ENCODE results near the gene PTGFRN. TPM values are rescaled to one million over a fixed set of nuclear protein-coding genes. Genes with fewer than 3 reads are reported as not detected.

The PTGFRN gene
- total RNA-seq, 1 experiment from 2014 or later: 35.9 TPM

DNA sequence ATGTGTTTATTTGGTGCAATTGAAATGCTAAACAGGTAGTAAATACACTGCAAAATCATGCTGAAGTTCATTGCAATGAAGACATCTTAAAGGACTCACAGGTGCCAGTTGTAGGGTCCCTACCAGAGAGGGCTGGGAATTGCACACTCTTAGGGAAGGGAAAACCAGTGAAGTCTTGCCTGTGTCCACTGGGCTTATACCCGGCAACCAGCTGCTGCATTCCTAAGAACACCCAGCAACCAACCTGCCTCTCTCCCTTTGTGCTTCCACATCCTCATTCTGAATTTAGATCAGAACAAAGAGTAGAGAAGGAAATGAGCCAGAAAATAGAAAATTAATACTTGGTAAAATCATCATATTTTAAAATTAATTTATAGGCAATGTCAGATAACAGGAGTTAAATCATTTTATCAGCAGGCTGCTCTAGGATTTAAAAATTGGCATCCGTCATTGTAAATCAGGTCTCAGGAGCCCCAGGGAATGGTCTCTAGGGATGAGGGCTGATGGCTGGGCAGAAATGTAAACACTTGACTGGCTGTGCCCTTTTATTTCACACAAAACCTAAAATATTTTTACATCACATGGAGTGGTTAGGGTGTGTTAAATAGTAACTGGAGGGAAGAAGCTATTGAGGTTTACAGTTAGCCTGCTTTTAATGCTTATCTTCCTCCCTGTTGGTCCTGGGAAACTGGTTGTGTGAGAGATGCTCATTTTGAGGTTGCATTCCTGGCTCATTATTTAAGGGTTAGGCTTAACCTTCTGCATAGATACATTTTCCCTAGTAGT, 31.3 kb downstream of the PTGFRN start:
- DNase-seq (ENCODE audit: extremely low read depth, low read depth): no peak

DNA sequence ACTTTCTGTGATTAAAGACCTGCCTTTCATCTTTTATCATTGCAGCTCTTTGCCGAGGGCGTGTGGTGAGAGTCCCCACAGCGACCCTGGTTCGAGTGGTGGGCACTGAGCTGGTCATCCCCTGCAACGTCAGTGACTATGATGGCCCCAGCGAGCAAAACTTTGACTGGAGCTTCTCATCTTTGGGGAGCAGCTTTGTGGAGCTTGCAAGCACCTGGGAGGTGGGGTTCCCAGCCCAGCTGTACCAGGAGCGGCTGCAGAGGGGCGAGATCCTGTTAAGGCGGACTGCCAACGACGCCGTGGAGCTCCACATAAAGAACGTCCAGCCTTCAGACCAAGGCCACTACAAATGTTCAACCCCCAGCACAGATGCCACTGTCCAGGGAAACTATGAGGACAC, 32.0 kb downstream of the PTGFRN start:
- DNase-seq (ENCODE audit: extremely low read depth, low read depth): no peak

DNA sequence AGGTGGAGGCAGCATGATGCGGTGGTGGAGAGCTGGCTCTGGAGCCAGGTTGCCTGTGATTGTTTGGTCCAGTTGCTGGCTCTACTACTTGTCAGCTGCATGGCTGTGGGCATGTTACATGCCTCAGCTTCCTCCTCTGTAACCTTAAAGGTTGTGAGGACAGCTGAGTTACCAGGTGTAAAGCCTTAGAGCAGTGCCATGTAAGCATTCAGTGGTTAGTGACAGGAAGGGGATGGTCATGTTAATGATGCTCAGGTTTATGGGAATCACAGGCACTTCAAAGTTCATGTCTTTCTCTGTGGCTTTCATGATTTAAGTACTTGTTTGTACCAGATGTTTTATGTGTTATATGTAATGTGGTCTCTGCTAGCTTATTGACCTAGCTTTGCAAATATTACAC, 32.6 kb downstream of the PTGFRN start:
- DNase-seq (ENCODE audit: extremely low read depth, low read depth): no peak

DNA sequence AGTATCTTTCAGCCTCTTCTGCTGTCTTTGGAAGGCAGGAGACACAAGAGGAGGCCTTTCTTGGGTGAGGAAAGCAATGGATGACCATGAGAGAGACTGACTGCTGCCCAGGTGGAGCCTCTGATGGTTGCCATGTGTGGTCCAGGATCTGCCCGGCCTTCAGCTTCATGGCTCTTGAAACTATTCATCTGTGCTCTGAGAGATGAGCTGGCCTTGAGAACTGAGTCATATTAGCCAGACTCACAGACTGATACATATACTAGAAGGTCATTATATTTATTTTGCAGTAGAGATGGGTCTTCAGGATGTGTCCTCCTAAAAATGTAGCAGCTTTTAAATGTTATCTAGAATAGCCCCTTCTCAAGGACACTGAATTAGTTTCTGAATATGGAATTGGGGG, 33.7 kb downstream of the PTGFRN start:
- no peak for DNase-seq (ENCODE audit: extremely low read depth, low read depth)

DNA sequence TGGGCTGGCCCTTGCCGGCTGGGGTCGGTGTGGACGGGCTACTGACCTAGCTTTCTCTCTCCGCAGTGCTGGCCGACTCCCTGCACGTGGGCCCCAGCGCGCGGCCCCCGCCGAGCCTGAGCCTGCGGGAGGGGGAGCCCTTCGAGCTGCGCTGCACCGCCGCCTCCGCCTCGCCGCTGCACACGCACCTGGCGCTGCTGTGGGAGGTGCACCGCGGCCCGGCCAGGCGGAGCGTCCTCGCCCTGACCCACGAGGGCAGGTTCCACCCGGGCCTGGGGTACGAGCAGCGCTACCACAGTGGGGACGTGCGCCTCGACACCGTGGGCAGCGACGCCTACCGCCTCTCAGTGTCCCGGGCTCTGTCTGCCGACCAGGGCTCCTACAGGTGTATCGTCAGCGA, 34.9 kb downstream of the PTGFRN start:
- no peak for DNase-seq (ENCODE audit: extremely low read depth, low read depth)

DNA sequence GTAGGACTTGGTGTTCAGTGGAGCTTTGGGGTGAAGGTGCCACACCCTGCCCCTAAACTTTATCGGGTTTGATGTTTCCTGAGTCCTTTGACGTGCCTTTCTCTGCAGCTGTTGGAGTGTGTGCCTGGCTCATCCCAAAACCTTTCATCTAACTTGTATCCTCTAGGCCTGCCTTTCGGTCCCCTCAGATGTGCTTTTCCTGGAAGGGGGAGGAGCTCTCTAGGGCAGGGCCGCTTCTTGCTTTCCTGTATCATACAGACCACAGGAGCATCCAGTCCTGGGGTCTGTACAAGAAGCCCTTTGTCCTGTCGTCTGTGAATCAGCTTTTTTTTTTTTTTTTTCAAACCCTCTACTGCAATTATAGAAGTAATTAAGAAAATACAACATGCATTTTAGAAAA, 35.7 kb downstream of the PTGFRN start:
- no peak for DNase-seq (ENCODE audit: extremely low read depth, low read depth)

DNA sequence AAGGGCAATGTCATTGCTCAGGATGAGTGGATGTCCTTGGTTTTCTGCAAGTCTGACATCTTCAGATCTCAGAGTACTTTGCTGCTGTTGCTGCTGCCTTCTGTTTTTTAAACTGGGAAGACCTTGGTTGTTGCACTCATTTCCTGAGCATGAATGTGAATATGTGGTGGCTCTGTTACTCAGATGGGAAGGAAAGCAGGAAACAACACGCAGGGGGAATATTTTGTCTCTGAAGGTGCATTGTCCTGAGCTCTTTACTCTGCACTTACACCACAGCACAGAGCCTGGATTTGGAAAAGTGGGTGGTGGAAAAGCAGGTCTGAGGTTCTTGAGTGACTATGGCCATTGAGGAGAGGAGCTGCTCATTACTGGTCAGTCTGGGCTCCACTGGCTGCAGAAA, 36.3 kb downstream of the PTGFRN start:
- DNase-seq (ENCODE audit: extremely low read depth, low read depth): no peak

DNA sequence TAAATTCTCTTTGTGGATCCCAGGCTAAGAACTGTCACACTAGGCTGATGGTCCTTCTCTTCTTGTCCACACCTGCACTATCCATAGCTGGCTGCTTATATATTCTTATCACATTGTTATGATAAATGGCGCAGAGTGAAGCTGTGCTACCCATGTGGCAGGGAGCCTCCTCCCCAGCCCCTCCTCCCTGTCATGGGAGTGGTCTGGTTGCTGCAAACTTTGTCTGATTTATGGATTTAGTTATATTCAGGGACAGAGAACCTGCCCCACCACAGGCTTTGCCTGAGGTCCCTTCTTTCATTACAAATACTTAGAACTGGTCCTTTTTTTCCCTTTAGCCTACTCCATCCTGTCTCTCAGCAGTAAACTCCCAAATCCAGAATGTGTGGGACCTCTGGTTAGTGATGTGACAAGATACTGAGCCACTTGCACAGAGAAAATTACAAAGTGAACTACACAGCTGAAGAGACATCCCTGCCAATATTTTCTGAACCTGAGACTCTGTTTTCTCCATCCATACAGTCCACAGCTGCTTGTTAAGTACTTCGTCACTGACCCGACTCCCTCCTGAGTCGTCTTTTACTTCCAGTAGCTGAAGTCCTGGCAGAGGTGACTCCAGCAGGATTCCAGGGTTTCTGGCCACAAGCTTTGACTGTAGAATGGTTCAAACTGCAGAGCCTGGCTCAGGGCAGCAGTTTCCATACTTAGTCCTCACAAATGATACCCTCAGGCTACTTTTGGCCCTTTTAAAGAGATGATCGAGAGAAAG, 37.6 kb downstream of the PTGFRN start:
- no peak for DNase-seq (ENCODE audit: extremely low read depth, low read depth)

DNA sequence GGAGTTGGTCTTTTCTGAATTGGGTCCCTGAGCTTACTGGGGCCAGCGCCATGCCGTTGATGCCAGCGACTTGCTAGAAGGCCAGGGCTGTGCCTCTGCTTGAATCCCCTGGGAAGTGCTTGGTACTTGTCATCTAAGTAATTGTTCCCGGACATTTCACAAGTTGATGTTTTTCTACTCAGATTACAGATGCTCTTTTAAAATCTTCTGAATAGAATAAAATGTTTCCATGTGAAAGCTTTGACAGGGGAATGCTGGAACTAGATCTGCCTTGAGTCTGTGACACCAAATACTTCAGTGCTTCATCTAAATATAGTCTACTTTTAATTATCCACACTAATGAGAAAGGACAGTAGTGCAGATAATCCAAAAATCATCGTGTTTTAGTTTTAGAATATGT, 38.3 kb downstream of the PTGFRN start:
- DNase-seq (ENCODE audit: extremely low read depth, low read depth): no peak

DNA sequence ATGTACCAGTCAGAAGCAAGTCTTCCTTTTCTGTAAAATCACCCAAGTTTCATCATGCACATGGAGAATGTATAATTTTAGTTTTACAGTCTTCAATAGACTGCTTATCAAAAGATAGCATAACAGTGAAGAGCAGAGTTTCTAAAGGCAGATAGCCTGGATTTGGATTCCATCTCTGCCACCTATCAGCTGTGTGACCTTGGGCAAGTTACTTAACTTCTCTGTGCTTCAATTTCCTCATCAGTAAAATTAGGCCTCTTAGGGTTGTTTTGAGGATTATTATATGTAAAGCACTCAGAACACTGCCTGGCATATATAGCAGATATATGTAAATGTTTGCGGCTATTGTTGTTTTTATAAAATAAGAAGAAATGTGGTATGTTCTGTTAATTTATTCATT, 38.9 kb downstream of the PTGFRN start:
- no peak for DNase-seq (ENCODE audit: extremely low read depth, low read depth)

DNA sequence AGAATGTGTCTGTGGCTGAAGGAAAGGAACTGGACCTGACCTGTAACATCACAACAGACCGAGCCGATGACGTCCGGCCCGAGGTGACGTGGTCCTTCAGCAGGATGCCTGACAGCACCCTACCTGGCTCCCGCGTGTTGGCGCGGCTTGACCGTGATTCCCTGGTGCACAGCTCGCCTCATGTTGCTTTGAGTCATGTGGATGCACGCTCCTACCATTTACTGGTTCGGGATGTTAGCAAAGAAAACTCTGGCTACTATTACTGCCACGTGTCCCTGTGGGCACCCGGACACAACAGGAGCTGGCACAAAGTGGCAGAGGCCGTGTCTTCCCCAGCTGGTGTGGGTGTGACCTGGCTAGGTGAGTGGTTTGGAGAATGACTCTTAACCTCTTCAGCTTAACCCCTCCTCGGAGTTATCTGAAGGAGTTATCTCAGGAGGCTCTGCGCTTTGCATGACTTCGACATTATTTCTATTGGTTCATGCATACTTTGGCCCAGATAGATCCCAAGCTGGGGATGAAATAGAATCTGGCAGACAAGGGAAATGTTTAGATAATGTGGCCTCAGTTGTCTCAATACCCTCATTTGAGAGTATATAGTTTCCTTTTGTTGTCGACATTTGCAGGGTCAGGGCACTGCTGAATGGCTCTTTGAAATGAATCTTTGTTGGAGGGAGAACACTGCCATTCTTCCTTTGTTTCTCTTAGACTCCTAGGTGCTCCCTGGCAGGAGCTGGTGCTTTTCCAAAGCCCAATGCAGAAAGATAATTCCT, 39.7 kb downstream of the PTGFRN start:
- DNase-seq (ENCODE audit: extremely low read depth, low read depth): no peak

DNA sequence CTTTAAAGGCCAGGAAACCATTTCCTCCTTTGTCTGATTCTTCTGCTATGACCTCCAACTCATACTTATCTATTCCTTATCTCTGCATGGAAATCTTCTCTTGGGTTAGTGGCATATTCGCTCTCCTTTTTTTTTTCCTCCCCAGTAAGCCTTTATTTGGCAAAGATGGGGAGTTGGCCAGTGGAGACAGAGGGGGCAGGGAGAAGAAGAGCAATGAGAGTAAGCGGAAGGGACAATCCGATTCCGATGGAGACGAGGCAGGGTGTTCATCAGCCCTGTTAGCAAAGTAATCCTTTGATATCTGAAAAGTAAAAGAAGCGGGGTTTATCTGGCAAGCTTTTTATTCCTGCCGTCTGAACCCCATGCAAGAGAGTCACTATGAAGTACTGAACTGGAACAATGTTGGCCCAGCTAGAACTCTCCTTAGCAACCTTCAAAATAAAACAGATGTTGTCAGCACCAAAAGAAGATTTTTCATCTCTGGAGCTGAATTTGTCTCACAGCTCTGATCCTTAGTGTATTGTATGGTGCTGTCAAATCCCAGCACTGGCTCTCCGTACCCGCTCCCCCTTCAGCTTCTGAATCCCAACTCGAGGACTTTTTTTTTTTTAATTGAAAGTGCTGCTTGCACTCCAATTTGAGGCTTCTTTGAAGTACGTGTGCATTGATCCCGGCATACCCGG, 40.9 kb downstream of the PTGFRN start:
- no peak for DNase-seq (ENCODE audit: extremely low read depth, low read depth)

DNA sequence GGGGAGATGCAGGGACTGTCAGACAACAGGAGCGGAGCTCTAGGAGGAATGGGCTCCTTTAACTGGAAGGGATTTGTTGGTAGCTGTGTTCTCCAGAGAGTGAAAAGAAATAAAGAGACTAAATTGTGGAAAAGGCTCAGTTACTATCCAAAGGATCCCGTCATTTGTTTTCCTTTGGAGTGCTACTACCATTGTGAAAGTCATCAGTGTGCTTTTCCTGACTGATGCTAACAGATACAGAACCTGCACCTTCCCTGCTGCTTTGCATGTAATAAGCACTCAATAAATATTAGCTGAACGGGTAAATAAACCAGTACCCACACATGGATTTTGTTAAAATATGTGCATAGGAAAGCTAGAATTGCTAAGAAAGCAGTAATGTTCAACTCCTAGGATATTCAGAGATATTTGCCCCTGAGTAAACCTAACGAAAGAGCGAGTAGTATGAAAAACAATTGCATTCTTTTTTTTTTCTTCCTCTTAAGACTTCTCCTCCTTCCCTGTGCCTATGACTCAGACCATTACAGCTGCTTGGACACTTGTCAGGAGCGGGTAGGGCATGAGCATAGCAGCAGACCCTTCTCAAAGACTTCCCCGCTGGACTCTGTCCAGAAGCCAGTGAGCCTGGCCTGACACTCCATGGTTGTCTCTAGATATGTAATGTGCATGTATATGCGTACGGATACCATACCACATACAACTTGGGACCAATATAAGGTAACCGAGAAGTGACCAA, 41.7 kb downstream of the PTGFRN start:
- no peak for DNase-seq (ENCODE audit: extremely low read depth, low read depth)

DNA sequence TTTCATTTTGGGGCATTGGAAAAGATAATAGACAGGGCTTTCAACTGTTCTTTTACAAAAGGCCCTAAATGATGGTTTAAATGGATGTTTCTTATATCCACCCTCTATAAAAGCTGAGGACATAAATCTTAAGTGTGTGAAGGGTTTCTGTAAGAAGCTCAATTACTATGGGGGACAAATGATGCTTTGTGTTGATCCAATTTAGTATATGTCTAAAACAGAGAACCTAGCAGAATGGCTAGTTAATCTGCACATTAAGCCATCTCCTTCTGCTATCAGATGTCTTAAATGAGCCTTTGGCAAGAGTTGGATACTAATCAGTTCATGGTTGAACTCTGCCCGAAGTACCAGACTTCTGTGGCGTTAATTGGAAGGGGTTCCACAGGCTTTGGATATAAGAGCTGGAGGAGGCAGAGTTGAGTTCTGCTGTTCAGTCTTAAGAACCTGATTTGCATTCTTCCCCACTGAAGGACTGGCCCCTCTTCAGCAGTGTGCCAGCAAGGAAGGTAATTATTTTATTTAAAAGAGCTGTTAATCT, 43.1 kb downstream of the PTGFRN start:
- DNase-seq (ENCODE audit: extremely low read depth, low read depth): no peak

DNA sequence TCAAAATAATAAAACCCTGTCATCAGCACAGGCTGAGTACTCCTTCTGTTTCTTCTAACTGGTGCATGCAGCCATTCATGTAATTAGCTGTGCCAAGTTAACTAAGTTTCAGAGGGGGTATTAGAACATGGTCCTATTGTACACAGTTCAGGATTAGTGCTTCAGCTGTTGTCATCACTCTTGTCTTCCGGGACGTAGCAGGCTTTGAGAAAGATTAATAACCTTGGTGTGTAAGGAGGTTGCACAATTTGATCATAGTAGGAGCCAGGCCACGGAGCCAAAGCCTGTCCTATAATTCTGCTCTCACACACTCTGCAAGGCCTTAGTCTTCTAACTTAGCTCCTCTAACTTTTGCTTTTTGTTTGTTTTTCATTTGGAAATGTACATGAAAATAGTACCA, 44.7 kb downstream of the PTGFRN start:
- DNase-seq (ENCODE audit: extremely low read depth, low read depth): no peak

DNA sequence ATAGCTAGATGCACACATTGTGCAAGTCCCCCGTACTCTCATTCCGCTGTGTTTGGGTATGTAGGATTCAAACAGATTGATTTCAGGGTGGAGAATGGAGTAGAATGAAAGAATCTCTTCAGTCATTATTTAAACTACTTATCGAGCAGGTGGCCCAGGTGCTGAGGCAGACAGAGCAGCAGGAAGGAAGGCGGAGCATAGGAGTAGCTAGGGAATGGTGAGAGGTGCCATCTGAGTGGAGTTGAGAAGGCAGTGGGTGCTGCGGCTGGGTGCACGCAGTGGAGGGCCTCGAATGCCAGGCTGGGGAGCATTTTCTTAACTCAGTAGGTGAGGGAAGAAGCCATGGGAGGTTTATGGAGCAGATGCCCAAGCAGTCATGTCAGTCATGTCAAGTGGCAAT, 46.7 kb downstream of the PTGFRN start:
- no peak for DNase-seq (ENCODE audit: extremely low read depth, low read depth)

DNA sequence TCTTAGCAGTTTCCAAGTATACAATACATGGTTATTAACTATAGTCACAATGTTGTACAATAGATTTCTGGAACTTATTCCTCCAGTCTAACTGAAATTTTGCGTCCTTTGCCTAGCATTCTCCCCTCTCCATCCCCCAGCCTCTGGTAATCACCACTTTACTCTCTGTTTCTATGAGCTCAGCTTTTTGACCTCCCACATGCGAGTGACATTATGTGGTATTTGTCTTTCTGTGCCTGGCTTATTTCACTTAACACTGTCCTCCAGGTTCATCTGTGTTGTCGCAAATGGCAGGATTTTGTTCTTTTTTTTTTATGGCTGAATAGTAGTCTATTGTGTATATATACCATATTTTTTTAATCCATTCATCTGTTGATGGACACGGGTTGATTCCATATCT, 47.9 kb downstream of the PTGFRN start:
- DNase-seq (ENCODE audit: extremely low read depth, low read depth): no peak

DNA sequence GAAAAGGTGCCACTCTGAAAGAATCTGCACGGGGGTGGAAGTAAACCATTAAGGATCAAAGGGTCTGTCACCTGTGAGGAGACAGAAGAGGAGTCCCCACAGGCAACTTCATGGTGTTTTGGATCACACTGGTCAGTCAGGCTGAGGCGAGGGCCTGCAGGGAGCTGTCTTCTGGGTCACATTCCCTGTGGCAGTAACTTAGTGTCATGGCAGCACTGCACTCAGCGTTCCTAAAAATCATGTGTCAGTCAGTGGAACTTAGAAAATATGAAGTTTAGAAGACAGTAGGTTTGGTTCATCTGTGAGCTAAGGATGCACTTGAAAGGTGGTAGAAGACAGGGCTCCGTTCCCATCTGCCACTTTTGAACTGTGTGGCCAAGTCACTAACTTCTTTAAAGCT, 48.4 kb downstream of the PTGFRN start:
- DNase-seq (ENCODE audit: extremely low read depth, low read depth): no peak

DNA sequence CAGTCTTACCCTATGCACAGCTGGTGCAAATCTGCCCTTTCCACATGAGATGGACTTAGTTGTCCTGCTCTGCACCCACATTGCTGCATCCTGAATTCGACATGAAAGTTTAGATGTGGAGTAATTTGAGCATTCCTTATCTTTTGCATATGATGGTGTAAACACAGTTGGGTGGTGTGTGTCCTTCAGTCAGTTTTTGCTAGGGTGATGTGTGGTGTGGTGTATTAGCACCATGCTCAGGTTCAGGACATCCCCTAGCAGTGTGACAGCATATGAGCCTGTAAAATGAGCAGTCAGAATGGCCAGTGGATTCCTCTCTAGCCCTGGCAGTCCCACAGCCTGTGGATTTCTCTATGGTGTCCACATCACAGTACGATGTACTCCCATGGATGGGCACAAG, 49.3 kb downstream of the PTGFRN start:
- DNase-seq (ENCODE audit: extremely low read depth, low read depth): no peak

DNA sequence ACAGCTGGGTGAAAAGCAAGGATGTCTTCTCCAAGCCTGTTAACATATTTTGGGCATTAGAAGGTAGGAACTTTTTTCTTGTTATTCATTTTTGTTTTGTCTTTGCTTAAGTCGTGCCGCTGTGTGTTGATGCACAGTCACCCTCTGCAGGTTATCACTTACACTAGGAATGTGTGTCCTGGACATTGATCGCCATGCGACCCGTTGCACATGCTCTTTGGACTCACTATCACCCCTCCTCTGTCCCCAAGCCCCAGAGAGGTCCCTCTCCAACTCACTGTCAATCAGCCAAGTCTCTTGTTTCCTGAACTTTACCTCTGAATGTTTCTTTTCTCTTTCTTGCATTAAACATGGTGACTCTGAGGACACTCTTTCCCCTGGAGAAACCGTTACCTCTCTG, 51.9 kb downstream of the PTGFRN start:
- no peak for DNase-seq (ENCODE audit: extremely low read depth, low read depth)

All from NCI-H460 (cell line).